ENCODE results near the gene RNU6-9. TPM values are rescaled to one million over a fixed set of nuclear protein-coding genes. Genes with fewer than 3 reads are reported as not detected.
"Not testable (repeated sequence)": the region's sequence is repeated elsewhere in the genome, so short reads cannot be mapped to it uniquely, and the experiment has no call there.

RNU6-9 gene
- total RNA-seq, 1 experiment from 2014 or later: not detected

- Histone ChIP-seq H3K9ac (ENCODE audit: low read length) (no peak overlapping the region), H3K36me3 (ENCODE audit: low read depth, low read length) (peaks cover 5% of the 10 kb centered on the region; the same call in 1 of the 2 replicates), H3K9me3 (ENCODE audit: low read length) (no peaks in the 10 kb centered on the region), H4K20me1 (ENCODE audit: low read length) (no peaks in the 10 kb centered on the region), H2AFZ (ENCODE audit: low read length) (no peak overlapping the region), H3K27ac (ENCODE audit: low read length) (no peak overlapping the region), H3F3A (ENCODE audit: low read length, unreplicated experiment) (no peaks in the 10 kb centered on the region), H3K9me2 (replicated peaks; ENCODE audit: low read length) (no peaks in the 10 kb centered on the region), H3K79me2 (ENCODE audit: low read length) (no peaks in the 10 kb centered on the region), H3K4me3 (ENCODE audit: low read length) (no peak overlapping the region), H3K27me3 (ENCODE audit: low read length) (no peaks in the 10 kb centered on the region), H3K4me1 (ENCODE audit: insufficient read depth, low read length) (no peaks in the 10 kb centered on the region), H3K4me2 (ENCODE audit: low read length) (no peak overlapping the region)
- no peak for ATAC-seq
- ChIA-PET CTCF (no interaction called here), POLR2A (ENCODE audit: unreplicated experiment) (no interaction called here)
- no peak for TF ChIP-seq CTCF (conservative IDR thresholded peaks at IDR 0.05; ENCODE audit: low read depth, low read length)
- TF ChIP-seq EZH2 (IDR thresholded peaks at IDR 0.05; ENCODE audit: low read length, unreplicated experiment): no peak
- no peak for TF ChIP-seq EZH2phosphoT487 (IDR thresholded peaks at IDR 0.05; ENCODE audit: borderline replicate concordance, low read length)
- BruUV-seq (replicated peaks): no TSS peak
- intact Hi-C loops (cut with micrococcal nuclease): no loop called here
- DNase-seq: no peak
Observed at GRCh38 chr19:876780-877314, 16.4 kb upstream of the RNU6-9 start.

GRCh38 chr19:877992-878660 is 15.2 kb upstream of the RNU6-9 start:
- H3K4me2 ChIP-seq (ENCODE audit: low read length); H3K27me3 ChIP-seq (ENCODE audit: low read length); H4K20me1 ChIP-seq (ENCODE audit: low read length); H2AFZ ChIP-seq (ENCODE audit: low read length); DNase-seq; H3K4me1 ChIP-seq (ENCODE audit: insufficient read depth, low read length); H3F3A ChIP-seq (ENCODE audit: low read length, unreplicated experiment); H3K4me3 ChIP-seq (ENCODE audit: low read length); H3K36me3 ChIP-seq (ENCODE audit: low read depth, low read length); intact Hi-C loops (cut with micrococcal nuclease); POLR2A ChIA-PET (ENCODE audit: unreplicated experiment); BruUV-seq (replicated peaks); H3K9ac ChIP-seq (ENCODE audit: low read length); H3K9me2 ChIP-seq (replicated peaks; ENCODE audit: low read length); H3K9me3 ChIP-seq (ENCODE audit: low read length); H3K27ac ChIP-seq (ENCODE audit: low read length); H3K79me2 ChIP-seq (ENCODE audit: low read length); ATAC-seq: not testable (repeated sequence)
- CTCF ChIA-PET: interaction anchor here (0.6 kb wide), 1 partner anchor 46 kb away, joined by 4 read pairs; no protein-coding TSS in a partner anchor

- H3K4me1 ChIP-seq (ENCODE audit: insufficient read depth, low read length); H3K4me3 ChIP-seq (ENCODE audit: low read length); H3K27ac ChIP-seq (ENCODE audit: low read length); H3K79me2 ChIP-seq (ENCODE audit: low read length); POLR2A ChIA-PET (ENCODE audit: unreplicated experiment); BruUV-seq (replicated peaks); H4K20me1 ChIP-seq (ENCODE audit: low read length); H3K9ac ChIP-seq (ENCODE audit: low read length); ATAC-seq; intact Hi-C loops (cut with micrococcal nuclease); H3K4me2 ChIP-seq (ENCODE audit: low read length); H3F3A ChIP-seq (ENCODE audit: low read length, unreplicated experiment); H2AFZ ChIP-seq (ENCODE audit: low read length); H3K9me3 ChIP-seq (ENCODE audit: low read length); H3K9me2 ChIP-seq (replicated peaks; ENCODE audit: low read length); H3K27me3 ChIP-seq (ENCODE audit: low read length); DNase-seq; H3K36me3 ChIP-seq (ENCODE audit: low read depth, low read length): not testable (repeated sequence)
- CTCF ChIA-PET: interaction anchor here (0.6 kb wide), 1 partner anchor 45 kb away, joined by 4 read pairs; no protein-coding TSS in a partner anchor
Observed at GRCh38 chr19:878751-879561, 14.3 kb upstream of the RNU6-9 start.
